Activated T-helper 1 cell treated with Interleukin-2 at 50 U/mL for 16 hours (primary cell): ENCODE measurements around the gene SLC2A14.
"Not testable (repeated sequence)": the region's sequence is repeated elsewhere in the genome, so short reads cannot be mapped to it uniquely, and the experiment has no call there.

ENCODE experiments used
- DNase-seq: peaks from one replicate; pipeline ENCODE4 v3.0.0-alpha.2; 2020; ENCODE audit warnings: low read depth

The SLC2A14 gene

DNA sequence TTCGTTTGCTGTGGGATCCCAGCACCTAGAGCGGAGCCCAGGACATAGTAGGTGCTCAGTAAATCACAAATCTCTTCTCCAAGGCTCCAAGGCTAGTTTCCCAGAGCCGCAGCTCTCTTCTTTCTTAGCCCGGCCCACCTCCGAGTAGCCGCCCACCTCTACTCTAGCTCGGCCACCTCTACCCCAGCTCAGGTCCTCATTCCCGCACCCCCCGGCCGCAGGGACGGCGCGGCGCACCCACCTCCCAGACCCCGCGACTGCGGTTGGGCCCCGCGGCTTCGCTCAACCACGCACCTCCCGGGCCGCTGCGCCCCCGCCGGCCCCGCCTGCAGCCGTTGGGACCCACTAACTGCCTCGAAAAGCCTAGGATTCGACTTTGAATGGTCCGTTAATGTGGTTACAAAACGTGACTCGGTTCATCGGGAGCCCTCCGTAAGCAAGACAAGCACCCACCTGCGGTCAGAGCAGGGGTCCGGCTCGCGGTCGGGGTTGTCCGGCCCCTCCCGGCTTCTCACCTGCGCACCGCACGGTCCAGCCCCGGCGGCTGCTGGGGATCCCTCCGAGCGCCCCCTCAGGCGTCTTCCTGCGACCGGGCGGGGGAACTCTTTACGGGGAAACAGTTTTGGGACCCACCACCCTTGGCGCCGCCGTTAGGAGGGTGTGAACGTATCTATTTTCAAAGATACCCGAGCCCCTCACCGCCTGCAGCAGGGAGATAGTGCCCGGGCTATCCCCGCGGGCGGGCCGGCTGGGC lies at the start of gene SLC2A14:
Gene SLC2A14, minus strand, starts transcription at position 350 of the 754 bp plus-strand sequence. CDS start 3,035 bp downstream, outside the sequence.
- DNase-seq: no peak

DNA sequence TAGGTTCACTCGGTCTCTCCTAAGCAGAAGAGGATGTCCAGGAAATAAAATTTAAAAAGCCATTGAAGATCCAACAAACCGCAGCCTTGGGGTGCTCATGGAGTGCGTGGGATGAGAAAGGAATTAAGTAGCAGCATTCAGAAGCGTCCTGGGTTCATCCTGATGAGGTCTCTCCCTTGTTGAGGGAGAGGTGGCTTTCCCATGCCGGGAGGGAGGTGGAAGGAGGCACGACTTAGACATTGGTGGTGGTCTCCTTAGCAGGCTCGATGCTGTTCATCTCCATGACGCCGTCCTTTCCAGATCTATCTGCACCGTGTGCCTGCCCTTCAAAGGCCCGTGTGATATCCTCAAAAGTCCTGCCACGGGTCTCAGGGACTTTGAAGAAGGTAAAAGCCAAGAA lies 48.5 kb upstream of the SLC2A14 start:
- not testable (repeated sequence) for DNase-seq

DNA sequence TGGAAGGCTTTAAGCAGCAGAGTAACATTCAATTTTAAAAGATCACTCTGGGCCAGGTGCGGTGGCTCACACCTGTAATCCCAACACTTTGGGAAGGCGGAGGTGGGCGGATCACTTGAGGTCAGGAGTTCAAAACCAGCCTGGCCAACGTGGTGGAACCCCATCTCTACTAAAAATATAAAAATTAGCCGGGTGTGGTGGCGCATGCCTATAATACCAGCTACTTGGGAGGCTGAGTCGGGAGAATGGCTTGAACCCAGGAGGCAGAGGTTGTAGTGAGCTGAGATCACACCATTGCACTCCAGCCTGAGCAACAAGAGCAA lies 45.5 kb upstream of the SLC2A14 start:
- not testable (repeated sequence) for DNase-seq

DNA sequence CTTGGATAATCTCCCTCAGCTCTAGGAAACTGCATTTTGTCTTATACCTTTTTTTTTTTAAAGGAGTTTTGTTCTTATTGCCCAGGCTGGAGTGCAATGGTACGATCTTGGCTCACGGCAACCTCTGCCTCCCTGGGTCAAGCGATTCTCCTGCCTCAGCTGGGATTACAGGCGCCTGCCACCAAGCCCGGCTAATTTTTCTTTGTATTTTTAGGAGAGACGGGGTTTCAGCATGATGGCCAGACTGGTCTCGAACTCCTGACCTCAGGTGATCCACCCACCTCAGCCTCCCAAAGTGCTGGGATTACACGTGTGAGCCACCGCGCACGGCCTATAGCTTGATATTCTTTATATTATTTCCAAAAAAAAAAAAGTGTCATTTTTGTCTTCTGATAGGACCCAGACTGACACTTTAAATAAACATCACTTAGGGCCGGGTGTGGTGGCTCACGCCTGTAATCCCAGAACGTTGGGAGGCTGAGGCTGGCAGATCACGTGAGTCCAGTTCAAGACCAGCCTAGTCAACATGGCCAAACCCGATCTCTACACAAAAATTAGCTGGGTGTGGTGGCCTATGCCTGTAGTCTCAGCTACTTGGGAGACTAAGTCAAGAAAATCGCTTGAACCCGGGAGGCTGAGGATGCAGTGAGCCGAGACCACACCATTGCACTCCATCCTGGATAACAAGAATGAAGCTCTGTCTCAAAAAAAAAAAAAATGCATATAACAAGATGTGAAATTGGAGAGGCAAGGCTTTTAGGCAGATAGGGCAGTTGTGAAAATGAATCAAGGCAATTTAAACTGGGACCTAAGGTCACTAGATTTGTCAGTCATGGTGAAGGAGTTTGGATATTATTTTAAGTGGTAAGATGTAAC lies 44.9 kb upstream of the SLC2A14 start:
- no peak for DNase-seq

DNA sequence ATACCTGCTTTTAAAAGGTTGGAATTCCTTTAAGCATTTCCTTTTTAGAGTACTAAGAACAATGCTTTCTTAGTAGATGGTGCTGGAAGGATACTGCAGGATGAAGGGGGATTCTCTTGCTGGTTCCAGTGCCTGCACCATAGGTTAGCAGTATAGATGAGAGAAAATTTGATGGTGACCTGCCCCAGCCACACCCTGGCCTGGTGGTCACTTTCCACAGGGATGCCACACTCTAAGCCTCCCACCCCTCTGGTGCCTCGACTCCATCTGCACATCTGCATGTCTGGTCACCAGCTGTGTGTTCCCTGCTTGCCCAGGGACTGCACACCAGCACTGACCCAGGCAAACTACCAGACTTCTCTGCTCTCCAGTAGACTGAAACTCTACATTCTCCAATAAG lies 44.2 kb upstream of the SLC2A14 start:
- no peak for DNase-seq

DNA sequence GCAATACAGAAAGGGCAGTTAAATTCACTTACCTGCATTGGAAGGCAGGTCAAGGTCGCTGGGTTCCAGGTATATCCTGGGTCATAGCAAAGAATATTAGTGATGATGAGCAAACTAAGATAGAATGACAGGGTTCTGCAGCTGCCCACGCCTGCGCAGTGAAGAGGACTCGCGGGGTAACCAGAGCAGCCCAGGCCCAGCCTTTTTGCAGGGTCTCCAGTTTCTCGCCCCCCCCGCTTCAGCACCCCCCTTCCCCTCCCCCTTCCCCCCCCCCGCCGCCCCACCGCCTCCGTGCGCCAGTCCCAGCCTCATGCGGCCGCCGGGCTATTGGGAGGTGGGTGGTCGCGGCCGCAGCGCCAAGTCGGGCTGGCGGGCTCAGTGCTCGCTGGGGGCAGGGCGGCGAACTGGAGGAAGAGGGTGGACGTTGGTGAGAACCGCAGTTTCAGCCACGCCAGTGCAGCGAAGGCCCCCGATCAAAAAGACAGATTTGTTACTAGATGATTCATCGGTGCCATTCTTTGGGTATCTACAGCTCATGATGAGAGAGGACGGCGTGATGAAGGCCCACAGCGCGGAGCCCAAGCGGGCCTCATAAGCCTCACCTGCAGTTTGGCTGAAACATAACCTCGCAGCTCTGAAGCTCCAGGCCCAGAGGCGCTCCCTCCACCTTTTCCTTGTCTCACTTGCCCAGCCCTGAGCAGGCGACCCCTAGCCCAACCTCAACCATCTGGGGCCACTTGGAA lies 43.1 kb upstream of the SLC2A14 start:
- DNase-seq: no peak

DNA sequence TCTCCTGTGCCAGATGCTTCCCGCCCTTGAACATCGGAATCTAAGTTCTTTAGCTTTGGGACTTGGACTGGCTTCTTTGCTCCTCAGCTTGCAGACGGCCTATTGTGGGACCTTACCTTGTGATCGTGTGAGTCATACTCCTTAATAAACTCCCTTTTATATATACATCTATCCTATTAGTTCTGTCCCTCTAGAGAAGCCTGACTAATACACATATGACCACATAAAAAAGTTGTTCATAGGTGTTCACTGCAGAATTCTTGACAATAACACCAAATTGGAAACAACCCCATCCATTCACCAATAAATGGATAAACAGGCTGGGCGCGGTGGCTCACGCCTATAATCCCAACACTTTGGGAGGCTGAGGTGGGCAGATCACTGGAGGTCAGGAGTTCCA lies 37.4 kb upstream of the SLC2A14 start:
- DNase-seq: not testable (repeated sequence)

DNA sequence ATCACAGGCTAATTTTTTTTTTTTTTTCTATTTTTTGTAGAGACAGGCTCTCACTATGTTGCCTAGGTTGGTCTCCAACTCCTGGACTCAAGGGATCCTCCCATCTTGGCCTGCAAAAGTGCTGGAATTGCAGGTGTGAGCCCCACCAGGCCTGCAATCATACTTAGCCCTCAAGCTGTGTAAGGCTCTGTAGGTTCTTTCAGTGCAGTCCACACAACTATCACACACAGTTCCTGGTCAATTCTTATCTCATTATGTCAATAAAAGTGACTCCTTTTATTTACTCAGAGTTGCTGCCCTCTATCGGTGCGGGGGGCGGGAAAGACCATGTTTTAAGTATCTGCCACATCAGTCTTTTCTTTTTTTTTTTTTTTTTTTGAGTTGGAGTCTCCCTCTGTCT lies 34.3 kb upstream of the SLC2A14 start:
- no peak for DNase-seq

DNA sequence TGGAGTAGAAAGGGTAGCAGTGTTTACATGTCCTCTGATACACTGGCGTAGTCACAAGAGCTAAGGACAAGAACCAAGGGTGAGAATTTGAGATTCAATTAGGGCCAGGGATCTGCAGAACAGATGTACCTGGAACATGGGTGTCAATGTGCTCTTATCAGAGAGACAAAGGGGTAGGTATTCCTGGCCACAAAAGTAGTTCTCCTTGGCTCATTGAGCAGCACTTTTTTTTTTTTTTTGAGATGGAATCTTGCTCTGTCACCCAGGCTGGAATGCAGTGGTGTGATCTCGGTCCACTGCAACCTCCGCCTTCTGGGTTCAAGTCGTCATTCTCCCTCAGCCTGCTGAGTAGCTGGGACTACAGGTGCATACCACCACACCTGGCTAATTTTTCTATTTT lies 33.6 kb upstream of the SLC2A14 start:
- not testable (repeated sequence) for DNase-seq

DNA sequence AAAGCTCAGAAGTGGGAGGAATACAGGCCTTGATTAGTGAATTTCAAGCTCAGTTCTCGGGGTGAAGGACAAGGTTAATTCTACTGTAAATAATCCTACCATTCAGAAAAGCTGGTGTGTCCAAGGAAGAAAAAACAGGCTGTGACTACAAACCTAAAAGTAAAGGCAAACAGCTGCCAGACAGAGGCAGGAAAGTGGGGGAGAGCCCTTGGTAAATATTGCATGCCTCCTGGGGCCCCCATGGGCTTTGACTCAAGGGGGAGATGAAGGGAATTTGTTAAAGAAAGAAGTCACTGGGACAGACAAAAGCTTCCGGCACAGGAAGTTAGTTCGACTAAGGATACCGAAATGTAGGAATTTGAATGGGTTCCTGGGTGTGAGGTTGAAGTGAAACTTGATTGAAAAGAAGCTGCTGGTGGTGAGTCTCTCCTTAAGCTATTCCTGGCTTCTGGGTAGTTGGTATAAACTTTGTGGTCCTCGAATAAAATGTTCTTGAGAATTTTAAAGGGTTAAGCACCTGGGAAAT lies 32.9 kb upstream of the SLC2A14 start:
- not testable (repeated sequence) for DNase-seq

DNA sequence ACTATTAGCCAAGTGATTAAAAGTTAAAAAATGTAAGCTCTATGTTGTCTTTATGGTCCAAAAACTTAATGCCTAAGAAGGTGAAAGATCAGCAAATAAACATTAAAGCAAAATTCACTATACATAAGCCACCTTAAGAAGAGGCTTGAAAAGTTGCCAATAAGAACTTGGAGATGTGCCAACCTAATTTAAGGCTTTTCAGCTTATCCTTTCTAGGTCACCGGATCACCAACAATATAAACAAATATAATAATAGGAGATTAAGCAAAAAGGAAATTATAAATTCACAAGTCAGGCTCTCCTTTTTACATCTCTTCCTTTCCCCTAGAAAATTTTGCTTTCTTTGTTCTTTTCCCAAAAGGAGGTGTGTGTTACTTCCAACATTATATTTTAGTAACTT lies 32.4 kb upstream of the SLC2A14 start:
- DNase-seq: no peak

DNA sequence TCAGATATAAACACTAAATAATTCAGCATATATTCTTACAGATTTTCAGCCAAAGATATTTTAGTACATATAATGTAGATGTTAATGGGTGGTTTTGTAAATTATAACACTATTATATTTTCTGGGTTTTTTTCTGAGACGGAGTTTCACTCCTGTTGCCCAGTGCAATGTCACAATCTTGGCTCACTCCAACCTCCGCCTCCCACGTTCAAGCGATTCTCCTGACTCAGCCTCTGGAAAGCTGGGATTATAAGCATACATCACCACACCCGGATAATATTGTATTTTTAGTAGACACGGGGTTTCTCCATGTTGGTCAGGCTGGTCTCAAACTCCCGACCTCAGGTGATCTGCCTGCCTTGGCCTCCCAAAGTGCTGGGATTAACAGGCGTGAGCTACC lies 29.7 kb upstream of the SLC2A14 start:
- not testable (repeated sequence) for DNase-seq

DNA sequence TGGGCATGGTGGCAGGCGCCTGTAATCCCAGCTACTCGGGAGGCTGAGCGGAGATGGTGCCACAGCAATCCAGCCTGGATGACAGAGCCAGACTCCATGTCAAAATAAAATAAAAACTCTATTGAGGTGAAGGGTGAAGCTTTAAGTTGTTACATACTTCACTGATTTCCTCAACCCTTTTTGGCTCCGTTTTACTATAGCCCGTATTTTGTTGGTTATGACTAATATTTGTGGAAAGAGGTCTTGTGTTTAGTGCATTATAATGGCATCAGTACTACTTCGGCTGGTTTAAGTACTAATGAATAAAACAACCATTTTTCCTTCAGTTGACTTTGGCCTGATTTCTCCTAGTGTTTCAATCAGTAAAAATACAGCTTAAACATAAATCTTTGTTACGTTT lies 27.0 kb upstream of the SLC2A14 start:
- no peak for DNase-seq

DNA sequence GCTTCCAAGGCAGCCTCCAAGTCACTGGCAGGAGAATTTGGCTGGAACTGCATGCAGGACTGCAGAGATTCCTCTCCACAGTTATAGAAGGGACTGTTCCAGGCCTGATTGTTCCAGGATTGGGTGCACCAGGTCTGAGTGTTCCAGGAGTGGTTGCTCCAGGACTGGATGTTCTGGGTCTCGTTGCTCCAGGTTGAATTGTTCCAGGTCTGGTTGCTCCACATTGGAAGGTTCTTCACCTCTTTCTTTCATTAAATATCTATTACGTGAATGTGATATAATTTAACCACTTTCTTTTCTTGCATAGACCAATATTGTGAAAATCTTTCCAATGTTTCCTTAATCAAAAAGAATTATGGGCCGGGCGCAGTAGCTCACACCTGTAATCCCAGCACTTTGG lies 24.0 kb upstream of the SLC2A14 start:
- not testable (repeated sequence) for DNase-seq

DNA sequence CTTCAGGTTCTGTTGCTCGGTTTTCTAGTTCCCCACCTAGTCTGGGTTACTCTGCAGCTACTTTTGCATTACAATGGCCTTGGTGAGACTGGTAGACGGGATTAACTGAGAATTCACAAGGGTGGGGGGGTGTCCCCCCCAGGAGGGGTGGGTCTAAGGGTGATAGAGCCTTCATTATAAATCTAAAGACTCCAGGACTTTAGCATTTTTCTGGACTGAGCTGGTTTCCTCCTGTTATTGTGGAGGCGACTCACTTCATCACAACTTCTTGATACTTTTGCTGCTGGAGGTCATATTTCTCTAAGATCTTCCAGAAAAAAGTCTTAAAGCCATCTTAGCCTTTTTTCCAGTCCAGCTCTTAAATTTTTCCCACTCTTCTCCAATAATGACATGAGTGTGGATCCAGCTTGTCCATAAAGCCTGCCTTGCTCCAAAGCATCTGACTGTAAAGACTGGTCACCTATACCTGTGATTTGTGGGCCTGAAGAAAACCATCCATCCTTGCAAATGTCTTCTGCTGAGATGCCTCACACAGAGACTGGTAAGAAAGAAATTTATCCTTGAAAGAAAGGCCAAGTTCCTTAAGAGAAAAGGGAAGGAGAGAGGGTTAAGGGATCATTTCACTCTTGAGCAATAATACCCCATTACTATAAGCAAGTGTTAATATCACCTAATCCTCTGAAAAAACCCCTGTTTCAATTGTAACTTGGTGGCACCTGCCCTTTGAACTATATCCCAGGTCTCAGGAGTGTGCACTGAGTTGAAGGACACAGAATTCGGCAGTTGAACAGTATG lies 19.7 kb upstream of the SLC2A14 start:
- no peak for DNase-seq

DNA sequence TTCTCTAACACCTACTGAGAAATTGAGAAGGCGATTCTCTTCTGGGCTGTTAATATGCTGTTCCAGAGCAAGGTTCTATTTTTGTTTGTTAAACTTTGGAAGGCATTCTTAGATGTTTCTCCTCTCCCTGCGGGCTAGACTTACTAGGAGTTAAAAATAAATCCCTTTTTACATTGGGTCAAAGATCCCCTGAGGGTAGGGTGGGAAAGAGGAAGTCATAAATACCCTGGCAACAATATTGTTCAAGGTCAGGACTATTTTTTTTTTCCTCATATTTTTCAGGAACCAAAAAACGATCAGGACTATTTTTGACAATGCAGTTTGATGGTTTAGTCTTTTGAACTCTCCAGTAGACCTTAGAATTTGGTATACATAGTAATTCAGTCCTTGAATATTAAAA lies 12.0 kb upstream of the SLC2A14 start:
- no peak for DNase-seq

DNA sequence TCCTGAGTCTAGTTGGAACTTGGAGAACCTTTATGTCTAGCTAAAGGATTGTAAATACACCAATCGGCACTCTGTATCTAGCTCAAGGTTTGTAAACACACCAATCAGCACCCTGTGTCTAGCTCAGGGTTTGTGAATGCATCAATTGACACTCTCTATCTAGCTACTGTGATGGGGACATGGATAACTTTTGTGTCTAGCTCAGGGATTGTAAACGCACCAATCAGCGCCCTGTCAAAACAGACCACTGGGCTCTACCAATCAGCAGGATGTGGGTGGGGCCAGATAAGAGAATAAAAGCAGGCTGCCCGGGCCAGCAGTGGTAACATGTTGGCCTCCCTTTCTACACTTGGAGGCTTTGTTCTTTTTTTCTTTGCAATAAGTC lies 9.0 kb upstream of the SLC2A14 start:
- DNase-seq: not testable (repeated sequence)

DNA sequence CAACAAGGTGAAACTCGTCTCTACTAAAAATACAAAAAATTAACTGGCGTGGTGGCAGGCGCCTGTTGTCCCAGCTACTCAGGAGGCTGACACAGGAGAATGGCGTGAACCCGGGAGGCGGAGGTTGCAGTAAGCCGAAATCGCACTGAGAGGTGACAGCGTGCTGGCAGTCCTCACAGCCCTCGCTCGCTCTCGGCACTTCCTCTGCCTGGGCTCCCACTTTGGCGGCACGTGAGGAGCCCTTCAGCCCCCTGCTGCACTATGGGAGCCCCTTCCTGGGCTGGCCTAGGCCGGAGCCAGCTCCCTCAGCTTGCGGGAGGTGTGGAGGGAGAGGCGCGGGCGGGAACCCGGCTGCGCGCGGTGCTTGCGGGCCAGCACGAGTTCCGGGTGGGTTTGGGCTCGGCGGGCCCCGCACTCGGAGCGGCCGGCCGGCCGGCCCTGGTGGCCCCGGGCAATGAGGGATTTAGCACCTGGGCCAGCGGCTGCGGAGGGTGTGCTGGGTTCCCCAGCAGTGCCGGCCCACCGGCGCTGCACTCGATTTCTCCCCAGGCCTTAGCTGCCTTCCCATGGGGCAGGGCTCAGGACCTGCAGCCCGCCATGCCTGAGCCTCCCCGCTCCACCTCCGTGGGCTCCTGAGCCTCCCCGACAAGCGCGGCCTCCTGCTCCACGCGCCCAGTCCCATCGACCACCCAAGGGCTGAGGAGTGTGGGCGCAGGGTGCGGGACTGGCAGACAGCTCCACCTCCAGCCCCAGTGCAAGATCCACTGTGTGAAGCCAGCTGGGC lies 8.4 kb upstream of the SLC2A14 start:
- not testable (repeated sequence) for DNase-seq

DNA sequence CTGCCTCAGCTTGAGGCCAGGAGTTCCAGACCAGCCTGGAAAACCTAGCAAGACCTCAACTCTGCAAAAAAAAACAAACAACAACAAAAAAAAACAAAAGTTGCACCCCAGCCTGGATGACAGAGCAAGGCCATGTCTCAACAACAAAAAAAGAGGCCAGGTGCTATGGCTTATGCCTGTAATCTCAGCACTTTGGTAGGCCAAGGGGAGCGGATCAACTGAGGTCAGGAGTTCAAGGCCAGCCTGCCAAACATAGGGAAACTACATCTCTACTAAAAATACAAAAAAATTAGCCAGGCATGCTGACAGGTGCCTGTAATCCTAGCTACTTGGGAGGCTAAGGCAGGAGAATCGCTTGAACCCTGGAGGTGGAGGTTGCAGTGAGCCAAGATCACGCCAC lies 6.5 kb upstream of the SLC2A14 start:
- no peak for DNase-seq

DNA sequence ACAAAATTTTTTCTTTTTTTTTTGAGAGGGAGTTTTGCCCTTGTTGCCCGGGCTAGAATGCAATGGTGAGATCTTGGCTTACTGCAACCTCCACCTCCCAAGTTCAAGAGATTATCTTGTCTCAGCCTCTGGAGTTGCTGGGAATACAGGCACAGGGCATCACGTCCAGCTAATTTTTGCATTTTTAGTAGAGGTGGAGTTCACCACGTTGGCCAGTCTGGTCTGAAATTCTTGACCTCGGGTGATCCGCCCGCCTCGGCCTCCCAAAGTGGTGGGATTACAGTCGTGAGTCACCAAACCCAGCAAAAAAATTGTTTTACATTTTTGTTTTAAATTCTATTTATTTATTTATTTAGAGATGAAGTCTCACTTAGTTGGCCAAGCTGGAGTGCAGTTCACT lies 4.7 kb upstream of the SLC2A14 start:
- no peak for DNase-seq

DNA sequence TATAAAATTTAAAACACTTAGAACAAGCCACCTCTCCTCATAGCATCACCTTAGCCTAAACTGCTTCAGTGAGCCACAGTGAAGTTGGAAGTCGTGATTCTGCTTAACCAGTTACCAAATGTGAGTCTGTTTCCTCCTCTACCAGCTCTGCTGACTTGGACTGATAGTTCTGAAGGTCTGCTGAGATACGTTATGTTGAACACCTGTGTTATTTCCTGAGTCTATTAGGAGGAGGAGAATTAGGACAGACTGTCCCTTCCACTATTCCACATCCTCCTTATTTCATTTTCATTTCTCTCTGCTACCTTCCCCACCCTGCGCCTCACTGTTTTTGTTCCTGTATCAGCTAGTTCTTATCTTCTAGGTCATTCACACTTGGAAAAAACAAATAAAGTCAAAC lies 2.4 kb downstream of the SLC2A14 start:
- no peak for DNase-seq
